Stimulated activated CD4-positive, alpha-beta T cell treated with anti-CD3 and anti-CD28 coated beads, Interleukin-1b, Interleukin-23, amount 100 ng/mL, for 4 hours (primary cell): ENCODE measurements around the gene ERMN.
"Not testable (repeated sequence)": the region's sequence is repeated elsewhere in the genome, so short reads cannot be mapped to it uniquely, and the experiment has no call there.

Source experiments
- DNase-seq, 2 donors: peaks; one replicate each; pipeline ENCODE4 v3.0.0-alpha.2; 2020; ENCODE audit warnings: low read depth in 2 of 2

Gene ERMN

GRCh38 chr2:157292853-157293252 lies 32.8 kb downstream of the ERMN start:
- DNase-seq, result no peak

- no peak for DNase-seq
These were observed 34.6 kb downstream of the ERMN start for GRCh38 chr2:157291018-157291417.

GRCh38 chr2:157290525-157290924 lies 35.1 kb downstream of the ERMN start:
- DNase-seq, result no peak

- DNase-seq, result no peak
These were observed 38.5 kb downstream of the ERMN start for GRCh38 chr2:157287160-157287559.

- no peak for DNase-seq
These were observed 42.2 kb downstream of the ERMN start for GRCh38 chr2:157283468-157283867.

- no peak for DNase-seq
These were observed 44.3 kb downstream of the ERMN start for GRCh38 chr2:157281316-157281715.

- DNase-seq, result not testable (repeated sequence)
These were observed 46.3 kb downstream of the ERMN start for GRCh38 chr2:157279311-157279710.

- DNase-seq, result no peak
These were observed 53.9 kb downstream of the ERMN start for GRCh38 chr2:157271590-157272203.

- no peak for DNase-seq
These were observed 55.7 kb downstream of the ERMN start for GRCh38 chr2:157269922-157270321.

- no peak for DNase-seq
These were observed 56.6 kb downstream of the ERMN start for GRCh38 chr2:157269060-157269459.
